NK-92 treated with Interleukin-12 subunit alpha and Interleukin-12 subunit beta, amount 100 ng/mL, for 24 hours (cell line): ENCODE results near the gene CCDC102B.
"Not testable (repeated sequence)": the region's sequence is repeated elsewhere in the genome, so short reads cannot be mapped to it uniquely, and the experiment has no call there.

ENCODE experiments used
- DNase-seq: peaks from one replicate; lab custom pipeline; 2025; lab: John Stamatoyannopoulos, UW

Gene CCDC102B

DNA sequence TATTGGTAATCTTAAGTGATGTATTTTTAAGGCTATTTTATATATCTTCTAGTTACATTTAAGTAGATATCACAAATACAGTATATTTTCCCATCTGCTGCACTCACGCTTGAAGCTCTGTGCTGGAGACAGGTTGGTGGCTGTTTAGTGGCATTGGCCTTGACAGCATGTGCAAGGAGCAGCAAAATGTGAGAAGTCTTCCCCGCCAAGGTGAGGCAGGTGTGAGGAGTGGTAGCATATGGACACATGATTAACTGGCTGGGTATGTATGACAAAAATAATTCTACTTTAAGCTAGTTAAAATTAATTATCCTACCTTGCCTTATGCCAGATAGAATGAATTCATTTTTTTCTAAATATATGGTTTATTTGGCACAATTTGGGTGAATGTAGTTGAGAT is 117.2 kb downstream of the CCDC102B start:
- no peak for DNase-seq

DNA sequence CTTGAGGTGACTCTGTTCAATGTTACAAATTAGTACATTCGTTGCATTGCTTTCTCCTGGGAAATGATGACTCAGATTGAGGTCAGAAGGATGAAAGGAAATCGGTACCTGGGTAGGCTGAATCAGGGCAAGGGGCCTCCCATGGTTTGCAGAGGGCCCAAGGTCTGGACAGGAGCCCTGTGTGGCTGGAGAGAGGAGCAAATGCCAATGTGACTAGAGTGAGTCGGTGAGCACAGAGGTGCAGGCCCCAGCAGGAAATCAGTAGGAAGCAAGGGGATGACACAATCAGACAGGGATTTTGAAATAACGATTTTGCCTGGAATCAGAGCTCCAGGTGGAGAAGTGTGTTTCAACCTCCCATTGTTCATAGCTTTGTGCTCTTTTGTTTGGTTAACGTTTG is 118.9 kb downstream of the CCDC102B start:
- no peak for DNase-seq

DNA sequence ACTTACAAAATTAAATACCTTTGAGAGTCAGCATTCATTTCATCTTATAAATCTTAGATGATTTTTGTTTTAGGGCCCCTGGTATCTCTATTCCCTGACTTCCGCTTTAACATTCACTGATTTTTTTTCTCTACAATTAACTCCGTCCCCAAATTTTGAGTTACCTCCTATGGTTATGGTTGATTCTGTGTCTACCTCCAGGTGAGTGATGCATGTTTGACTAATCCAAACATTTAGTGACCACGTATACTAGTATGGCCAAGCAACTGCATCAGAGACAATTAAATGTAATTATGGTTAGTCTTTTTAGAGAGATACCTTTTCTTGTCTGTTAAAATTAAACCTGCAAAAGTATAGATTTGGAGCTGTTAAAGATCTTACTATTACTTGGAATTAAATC is 120.3 kb downstream of the CCDC102B start:
- DNase-seq = no peak

DNA sequence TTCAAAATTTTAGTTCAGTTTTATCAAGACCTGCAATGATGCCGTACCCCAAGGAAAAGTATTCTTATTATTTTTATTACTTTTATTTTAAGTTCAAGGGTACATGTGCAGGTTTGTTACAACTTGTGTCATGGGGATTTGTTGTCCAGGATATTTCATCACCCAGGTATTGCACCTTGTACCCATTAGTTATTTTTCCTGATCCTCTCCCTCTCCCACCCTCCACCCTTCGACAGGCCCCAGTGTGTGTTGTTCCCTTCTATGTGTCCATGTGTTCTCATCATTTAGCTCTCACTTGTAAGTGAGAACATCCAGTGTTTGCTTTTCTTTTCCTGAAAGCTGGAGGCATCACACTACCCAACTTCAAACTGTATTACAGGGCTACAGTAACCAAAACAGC is 122.0 kb downstream of the CCDC102B start:
- no peak for DNase-seq

DNA sequence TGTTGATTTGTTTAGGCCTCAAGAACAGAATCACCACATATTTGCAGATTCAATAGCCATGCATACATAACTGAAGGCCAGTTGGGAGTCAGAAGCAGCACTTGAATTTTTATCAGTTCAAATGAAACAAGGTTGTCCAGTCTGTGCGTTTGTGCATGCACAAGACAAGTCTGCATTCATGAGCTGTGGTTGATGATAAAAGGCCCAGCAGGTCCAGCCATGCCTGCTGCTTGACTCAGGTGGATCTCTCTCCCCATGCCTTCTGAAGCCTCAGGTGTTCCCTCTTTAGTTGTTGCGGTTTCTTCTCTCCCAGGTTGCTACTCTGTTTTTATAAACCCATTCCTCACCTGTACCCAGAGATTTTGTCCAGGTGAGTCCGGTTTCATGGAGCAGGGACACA is 124.5 kb downstream of the CCDC102B start:
- DNase-seq = no peak

DNA sequence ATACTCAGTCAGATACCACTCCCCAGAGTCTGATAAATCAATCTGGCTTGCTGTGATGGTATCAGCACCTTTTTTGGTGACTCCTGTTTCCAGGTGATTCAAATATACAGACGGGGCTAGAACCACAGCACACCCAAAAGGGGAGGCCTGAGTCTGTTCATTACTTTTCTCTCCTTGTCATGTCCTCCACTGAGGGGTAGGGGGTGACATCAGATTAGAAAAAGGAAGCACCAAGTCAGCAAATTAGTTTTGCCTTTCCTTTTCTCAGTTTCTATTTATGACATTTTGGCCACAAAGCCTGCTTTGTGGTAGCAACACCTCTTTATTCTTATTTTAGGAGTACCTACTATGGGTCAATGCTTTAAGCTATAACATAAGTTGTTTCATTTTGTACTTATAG is 127.4 kb downstream of the CCDC102B start:
- no peak for DNase-seq

DNA sequence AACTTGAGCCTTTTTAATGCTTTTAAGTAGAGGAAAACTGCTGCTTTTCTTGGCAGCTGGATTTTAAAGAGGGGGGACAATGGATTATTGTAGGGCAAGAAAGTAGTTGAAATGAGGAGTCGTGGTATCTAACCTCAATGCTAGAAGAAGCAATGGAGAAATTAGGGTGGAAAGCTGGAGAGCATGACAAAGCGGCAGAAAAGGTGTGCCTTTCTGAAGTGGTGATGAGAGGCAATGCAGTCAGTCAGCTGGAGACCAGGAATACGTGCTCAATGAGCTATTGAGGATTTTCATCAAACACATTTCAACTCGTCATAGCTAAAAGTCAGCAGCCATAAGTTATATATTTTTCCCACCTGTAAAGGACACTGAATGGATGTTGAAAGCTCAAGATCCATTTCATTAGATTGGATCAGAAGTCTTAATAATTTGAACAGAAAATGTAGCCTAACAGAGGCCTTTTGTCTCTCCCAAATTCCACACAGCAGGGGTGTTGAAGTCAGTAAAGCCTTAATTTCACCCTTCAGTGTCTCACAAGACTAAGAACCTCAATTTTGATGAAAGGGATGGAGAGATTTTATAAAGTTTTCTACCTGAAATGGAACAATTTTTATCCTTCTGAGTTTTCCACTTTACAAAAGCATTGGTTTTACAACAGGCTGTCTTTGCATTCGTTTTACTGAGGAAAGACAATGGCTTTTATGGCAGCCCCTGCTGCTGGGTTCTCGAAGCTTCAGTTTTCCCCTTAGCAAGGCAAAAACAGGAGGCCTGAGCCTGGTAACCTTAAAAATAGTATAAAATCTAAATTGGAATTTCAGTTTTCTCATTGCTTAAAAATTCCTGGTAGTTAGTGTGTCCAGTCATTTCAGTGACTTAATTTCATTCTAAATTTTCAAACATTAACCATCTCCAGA is 131.1 kb downstream of the CCDC102B start:
- no peak for DNase-seq

DNA sequence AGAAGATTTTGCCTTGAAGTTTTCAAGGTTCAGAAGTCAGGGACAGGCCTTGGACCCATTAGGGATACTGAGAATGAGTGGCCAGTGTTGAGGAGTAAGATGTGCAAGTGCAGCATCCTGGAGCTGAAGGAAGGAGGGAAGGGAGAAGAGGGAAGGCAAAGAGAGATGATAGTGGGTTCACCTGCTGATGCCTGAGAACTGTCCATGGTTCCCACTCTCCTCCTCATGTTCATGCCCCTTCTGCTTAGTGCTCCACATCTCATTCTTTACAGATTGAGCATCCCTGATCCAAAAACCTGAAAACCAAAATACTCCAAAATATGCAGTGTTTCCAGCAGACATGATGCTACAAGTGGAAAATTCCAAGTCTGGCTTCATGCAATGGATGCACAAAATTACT is 137.8 kb downstream of the CCDC102B start:
- DNase-seq = no peak

DNA sequence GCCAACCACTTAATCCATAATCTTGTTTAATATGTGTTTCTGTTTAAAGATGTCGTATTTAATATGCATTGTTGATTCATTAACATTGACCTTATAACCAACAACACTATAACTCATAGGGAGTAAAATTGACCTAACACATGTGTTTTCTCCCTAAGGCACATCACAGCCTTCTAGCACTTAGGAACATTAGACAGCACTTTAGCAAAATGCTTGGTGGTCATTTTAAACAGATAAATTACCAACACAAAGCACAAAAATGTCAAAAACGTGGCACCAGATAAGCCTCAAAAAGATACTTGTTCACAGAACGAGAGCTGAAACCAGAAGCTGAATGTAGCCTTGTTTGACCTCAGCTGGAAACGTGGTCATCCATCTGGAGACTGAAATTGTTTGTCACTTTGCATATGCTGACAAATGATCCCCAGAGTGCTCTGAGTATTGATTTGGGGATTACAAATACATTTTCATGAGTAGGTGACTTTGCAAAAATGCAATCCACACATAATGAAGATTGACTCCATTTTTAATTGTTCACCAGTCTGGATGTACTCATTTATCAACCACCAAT is 139.2 kb downstream of the CCDC102B start:
- no peak for DNase-seq

DNA sequence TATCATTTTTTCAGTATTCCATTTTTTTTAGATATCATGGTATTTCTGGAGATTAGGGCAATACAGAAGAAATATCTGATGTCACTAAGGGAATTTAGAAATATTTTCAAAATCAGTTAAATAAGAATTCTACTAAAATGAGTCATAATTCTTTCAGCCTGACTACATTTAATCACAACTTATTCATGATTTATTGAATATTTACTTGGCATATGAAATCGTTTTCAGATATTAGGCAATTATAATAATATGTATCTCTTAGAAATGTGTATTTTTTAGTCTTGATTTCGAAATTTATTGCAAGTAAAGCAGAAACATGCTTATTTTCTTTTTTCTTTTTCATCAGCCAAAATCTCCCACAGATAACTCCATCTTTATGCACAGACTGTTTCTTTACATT is 142.2 kb downstream of the CCDC102B start:
- DNase-seq = no peak

DNA sequence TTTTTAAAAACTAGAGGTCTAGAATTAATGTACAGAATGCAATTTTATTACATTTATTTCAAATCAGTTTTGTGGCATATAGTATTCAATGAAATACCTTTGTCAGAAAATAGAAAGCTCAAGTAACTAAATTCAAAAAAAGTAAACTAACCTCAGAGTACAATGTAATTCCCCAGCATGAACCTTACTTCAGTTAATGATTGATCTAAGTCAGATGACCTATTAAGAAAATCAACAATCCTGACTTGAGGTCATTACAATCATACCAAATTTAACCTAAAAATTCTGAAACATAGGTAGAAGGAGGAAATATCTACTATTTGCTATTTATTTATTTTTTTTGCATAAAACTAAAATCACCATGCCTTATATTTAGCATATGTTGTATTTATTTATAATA is 142.9 kb downstream of the CCDC102B start:
- DNase-seq = no peak

DNA sequence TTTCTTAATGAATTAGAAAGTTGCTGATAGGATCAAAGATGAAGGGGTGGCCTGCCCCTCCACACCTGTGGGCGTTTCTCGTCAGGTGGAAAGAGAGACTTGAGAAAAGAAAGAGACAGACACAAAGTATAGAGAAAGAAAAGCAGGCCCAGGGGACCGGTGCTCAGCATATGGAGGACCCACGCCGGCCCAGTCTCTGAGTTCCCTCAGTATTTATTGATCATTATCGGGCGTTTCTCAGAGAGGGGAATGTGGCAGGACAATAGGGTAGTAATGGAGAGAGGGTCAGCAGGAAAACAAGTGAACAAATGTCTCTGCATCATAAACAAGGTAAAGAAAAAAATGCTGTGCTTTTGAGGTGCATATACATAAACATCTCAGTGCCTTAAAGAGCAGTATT is 144.3 kb downstream of the CCDC102B start:
- DNase-seq = no peak

DNA sequence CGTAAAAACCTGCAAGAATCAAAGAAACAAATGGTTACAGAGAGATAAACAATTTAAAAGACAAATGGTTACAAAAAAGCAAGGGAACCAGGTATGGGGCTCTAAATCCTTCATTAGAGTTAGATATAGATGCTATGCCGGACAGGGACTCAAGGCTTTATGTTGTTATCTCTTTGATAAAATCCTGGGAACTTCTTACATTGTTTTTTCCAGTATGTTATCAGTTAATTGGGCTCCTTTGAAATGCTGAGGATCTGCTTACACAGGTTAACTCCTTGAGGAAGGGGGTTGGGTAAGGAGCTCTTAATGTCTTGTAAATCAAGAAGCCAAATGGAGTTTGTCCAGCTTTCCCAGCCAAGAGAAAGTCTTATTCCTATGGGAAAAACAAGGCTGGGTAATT is 146.0 kb downstream of the CCDC102B start:
- not testable (repeated sequence) for DNase-seq

DNA sequence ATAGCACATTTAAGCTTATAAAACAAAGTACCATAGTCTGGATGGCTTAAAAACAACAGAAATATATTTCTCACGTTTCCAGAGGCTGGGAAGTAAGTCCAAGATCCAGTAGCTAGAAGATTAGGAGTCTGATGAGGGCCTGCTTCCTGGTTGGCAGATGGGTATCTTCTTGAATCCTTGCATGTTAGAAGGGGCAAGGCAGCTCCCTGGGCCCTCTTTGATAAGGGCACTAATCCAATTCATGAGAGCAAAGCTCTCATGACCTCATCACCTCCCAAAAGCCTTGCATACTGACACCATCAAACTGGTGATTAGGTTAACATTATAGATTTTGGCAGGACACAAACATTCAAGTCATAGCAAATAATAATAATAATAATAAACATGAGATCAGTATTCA is 146.4 kb downstream of the CCDC102B start:
- DNase-seq = no peak

DNA sequence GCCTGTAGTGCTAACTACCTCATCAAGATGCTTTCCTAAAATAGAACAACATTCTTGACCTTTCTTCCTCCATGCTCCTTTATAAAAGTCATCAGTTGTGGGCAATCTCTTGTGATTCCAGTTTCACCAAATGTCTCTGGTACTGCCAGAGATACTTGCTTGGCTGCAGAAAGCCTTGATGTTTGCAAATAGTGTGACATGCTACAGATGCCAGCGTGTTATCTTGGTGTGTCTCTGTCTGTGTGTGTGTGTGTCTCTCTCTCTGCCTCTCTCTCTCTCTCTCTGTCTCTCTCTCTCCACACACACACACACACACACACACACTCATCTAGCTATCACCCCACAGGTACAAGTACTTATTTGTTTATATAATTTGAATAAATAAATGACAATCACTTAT is 146.9 kb downstream of the CCDC102B start:
- no peak for DNase-seq

DNA sequence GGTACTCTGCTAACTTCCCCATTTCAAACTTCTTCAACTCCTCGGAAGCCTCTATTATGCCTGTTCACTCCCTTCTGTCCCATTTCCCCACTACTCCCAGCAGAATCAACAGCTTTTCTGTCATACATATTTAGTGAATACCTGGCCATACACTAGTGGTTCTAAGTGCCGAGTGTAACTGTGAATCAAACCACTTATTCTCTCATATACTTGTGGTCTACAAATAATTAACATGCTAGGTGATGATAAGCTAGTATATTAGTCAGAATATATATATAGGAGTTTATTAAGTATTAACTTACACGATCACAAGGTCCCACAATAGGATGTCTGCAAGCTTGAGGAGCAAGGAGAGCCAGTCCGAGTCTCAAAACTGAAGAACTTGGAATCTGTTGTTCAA is 150.7 kb downstream of the CCDC102B start:
- no peak for DNase-seq

DNA sequence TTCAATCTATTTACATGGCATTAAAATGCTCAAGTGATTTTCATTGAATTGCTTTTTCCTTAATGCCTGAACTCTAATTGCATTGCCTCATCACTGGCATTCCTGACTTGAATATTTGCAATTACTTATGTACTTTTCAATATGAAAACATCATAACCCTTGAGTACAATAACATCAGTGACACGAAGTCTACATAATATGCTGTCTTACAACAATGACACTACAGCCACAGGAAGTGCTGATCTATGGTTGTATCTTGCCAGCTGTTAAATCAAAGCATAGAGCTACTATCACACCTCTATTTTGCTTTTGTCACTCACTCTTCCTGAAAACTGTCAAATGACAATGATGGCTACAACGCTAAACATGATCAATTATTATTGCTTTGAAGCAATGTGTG is 156.9 kb downstream of the CCDC102B start:
- no peak for DNase-seq

DNA sequence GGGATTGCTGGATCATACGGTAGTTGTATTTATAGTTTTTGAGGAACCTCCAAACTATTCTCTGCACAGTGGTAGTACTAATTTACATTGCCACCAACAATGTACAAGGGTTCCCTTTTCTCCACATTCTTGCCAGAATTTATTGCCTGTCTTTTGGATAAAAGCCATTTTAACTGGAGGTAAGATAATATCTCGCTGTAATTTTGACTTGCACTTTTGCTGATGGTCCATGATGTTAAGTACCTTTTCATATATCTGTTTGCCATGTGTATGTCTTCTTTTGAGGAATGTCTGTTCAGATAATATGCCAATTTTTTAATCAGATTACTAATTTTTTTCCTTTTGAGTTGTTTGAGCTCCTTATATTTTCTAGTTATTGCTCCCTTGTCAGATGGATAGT is 158.8 kb downstream of the CCDC102B start:
- no peak for DNase-seq

DNA sequence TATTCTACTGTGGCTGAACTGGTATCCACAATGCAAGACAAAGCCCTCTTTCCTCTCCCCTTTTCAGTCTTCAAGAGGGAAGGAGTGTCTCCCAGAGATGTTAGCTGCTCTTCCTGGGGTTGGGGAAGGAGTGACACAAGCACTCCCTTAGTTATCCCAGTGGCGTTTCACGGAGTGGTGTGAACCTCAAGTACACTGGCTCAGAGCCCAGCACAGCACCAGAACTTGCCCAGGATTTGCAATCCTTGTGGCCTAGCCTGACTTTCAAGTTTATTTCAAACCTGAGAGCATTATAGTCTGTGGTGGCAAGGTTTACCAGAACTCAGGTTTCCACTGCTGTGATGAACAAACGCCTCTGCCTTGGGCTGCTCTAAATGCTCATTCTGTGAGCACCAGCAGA is 162.5 kb downstream of the CCDC102B start:
- no peak for DNase-seq

DNA sequence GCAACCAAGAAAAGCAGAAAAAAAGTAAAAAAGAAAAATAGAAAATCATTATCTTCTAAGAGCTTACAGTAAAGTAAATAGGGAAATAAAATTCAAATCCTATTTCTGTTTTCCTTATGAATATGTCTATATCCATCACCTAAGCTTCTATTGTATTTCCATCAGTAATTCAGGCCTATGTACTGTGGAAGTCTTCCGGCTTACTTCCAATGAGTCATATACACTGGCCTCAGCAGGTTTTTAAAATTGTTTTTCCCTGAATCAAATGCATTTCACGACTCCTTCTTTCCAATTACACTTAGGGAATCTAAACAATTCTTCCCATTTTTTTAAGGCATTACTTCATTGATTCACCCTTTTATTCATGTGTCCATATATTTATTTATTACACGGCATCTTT is 164.7 kb downstream of the CCDC102B start:
- DNase-seq = no peak

DNA sequence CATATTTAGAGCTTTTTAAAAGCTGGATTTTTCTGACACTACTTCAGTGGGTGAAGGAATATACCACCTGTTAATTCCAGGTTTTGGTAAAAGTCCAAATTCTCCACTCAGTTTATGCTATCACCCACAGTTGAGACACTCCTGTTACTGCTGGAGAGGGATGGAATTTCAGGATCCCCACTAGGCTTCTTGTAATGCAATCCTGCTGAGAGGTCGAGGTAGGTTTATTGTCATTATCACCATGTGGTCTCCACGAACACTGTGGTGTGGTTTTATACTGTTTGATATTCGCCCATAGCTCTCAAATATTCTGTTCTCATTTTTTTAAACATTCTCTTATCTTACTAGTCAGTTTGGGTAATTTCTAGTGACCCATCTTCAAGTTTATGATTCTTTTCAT is 167.9 kb downstream of the CCDC102B start:
- DNase-seq = no peak

DNA sequence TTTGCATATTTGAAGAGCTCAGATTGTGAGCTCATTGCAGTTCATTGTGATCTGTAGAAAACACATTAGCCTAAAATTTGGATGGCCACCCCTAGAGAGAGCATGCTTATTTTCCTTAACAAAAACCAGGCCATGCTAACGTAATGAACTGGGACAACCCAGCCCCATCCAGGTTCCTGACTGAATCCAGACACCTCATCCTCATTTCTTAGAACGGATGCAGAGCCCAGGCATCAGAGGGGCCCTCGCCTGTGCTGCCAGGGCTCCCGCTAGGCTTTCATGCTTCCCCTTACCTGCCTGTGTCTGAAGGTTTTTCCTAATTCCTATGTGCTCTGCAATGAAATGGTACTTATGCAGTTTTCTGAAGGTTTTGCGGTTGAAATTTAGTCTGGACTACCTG is 171.1 kb downstream of the CCDC102B start:
- no peak for DNase-seq

DNA sequence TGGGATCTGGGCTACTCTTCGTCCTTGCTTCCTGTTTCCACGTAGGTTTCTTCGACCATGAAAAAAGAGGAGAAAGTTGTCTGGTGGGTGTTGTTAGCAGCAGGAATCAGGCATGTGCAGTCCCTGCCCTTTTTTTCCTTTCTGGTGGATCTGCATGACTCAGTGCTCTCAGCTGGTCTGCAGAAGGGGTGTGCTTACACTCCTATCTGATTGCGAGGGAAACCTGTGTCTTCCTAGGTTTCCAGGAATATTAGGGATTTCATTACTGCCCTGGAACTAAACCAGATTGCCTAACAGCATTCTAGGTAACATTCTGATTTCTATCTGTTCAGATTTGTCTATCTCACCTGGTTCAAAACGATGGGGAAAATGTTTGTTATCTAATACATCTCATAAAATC is 174.3 kb downstream of the CCDC102B start:
- DNase-seq = no peak

DNA sequence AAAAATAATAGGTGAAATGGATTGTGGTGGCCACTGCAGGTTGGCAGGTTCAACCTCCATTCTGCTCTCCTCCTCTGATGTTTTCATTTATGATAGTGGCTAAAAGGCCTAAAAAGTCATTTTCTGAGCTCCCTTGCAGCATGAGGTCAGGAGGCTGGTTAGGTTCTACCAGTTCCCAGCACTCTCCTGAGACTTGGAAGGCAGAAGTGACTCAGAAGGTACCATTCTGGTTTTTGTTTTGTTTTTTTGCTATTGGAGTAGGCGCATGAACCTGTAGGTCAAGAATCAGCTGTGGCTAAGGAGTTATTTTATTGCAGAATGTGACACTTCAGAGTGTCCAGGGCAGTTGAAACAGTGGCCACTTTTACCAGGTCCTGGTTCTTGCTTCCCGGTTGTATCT is 181.9 kb downstream of the CCDC102B start:
- DNase-seq = no peak
